ENCODE results near the gene NTSR1.

NTSR1 gene

GRCh38 chr20:62725596-62726268, 17.1 kb downstream of the NTSR1 start:
- in situ Hi-C loops (cut with MboI; ENCODE audit: low sequenced_read_pairs, unreplicated experiment), result no loop called here
- DNase-seq (ENCODE audit: low spot score), result no peak
- TF ChIP-seq CTCF (IDR thresholded peaks at IDR 0.05; ENCODE audit: borderline replicate concordance, control extremely low read depth, extremely low read depth, insufficient read depth, missing control alignments), result no peak

GRCh38 chr20:62726276-62726675, 17.6 kb downstream of the NTSR1 start:
- TF ChIP-seq CTCF (IDR thresholded peaks at IDR 0.05; ENCODE audit: borderline replicate concordance, control extremely low read depth, extremely low read depth, insufficient read depth, missing control alignments), result no peak
- in situ Hi-C loops (cut with MboI; ENCODE audit: low sequenced_read_pairs, unreplicated experiment), result no loop called here
- no peak for DNase-seq (ENCODE audit: low spot score)

- DNase-seq (ENCODE audit: low spot score), result no peak
- in situ Hi-C loops (cut with MboI; ENCODE audit: low sequenced_read_pairs, unreplicated experiment), result no loop called here
- no peak for TF ChIP-seq CTCF (IDR thresholded peaks at IDR 0.05; ENCODE audit: borderline replicate concordance, control extremely low read depth, extremely low read depth, insufficient read depth, missing control alignments)
Measured at GRCh38 chr20:62726716-62727583, 18.3 kb downstream of the NTSR1 start.

GRCh38 chr20:62727584-62728027, 19.0 kb downstream of the NTSR1 start:
- in situ Hi-C loops (cut with MboI; ENCODE audit: low sequenced_read_pairs, unreplicated experiment), result no loop called here
- no peak for DNase-seq (ENCODE audit: low spot score)
- no peak for TF ChIP-seq CTCF (IDR thresholded peaks at IDR 0.05; ENCODE audit: borderline replicate concordance, control extremely low read depth, extremely low read depth, insufficient read depth, missing control alignments)

- DNase-seq (ENCODE audit: low spot score), result no peak
- in situ Hi-C loops (cut with MboI; ENCODE audit: low sequenced_read_pairs, unreplicated experiment), result no loop called here
- no peak for TF ChIP-seq CTCF (IDR thresholded peaks at IDR 0.05; ENCODE audit: borderline replicate concordance, control extremely low read depth, extremely low read depth, insufficient read depth, missing control alignments)
Measured at GRCh38 chr20:62728028-62728780, 19.6 kb downstream of the NTSR1 start.

- in situ Hi-C loops (cut with MboI; ENCODE audit: low sequenced_read_pairs, unreplicated experiment), result no loop called here
Measured at GRCh38 chr20:62728781-62729300, 20.2 kb downstream of the NTSR1 start.

More at GRCh38 chr20:62728781-62729300, 20.2 kb downstream of the NTSR1 start:
- no peak for DNase-seq (ENCODE audit: low spot score)
- TF ChIP-seq CTCF (IDR thresholded peaks at IDR 0.05; ENCODE audit: borderline replicate concordance, control extremely low read depth, extremely low read depth, insufficient read depth, missing control alignments), result no peak

All from GM13976 (cell line).